ENCODE results near the gene RERE.
A peak's percentile ranks its signal among the peaks of the same experiment; 100 is the strongest.
"Not testable (repeated sequence)": the region's sequence is repeated elsewhere in the genome, so short reads cannot be mapped to it uniquely, and the experiment has no call there.

The RERE gene

DNA sequence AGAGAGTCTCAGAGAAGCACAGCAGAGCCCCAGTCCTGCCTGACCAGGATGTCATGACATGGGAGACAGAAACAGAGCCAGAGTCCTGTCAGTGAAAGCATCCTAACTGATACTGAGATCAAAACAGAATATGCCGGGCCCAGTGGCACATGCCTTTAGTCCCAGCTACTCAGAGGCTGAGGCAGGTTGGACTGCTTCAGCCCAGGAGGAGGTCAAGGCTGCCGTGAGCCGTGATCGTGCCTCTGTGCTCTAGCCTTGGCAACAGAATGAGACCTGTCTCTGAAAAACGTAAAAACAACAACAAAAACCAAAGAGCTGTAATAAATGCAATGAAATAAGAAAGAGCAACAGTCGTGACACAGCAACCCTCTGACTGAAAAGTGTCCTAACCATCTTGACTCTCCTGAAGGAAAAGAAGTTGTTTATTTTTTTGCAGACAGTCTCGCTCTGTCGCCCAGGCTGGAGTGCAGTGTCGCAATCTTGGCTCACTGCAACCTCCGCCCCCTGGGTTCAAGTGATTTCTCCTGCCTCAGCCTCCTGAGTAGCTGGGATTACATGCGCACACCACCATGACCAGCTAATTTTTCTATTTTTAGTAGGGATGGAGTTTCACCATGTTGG lies 310.3 kb downstream of the RERE start:
- H4K8ac ChIP-seq (ENCODE audit: low read depth, low read length), result no peak overlapping the region
- H3K4ac ChIP-seq (ENCODE audit: low read depth, low read length), result no peak overlapping the region
- no CpG with 5 or more reads among the region's 11 CpGs for WGBS (ENCODE audit: extremely low coverage, insufficient coverage, insufficient read length)
- no peak overlapping the region for H3K4me2 ChIP-seq (ENCODE audit: low read length)
- no peaks in the 10 kb centered on the region for H3K27me3 ChIP-seq (ENCODE audit: insufficient read depth, low read length)
- no peak overlapping the region for H2BK12ac ChIP-seq (ENCODE audit: low read length)
- H4K91ac ChIP-seq (ENCODE audit: low read depth, low read length), result no peak overlapping the region
- H2BK5ac ChIP-seq (ENCODE audit: low read depth, low read length, poor library complexity), result no peak overlapping the region
- H3K27ac ChIP-seq (ENCODE audit: low read depth, low read length), result no peak overlapping the region
- H2AFZ ChIP-seq (ENCODE audit: insufficient read depth, low read length, poor library complexity), result no peak overlapping the region
- H3K9ac ChIP-seq (ENCODE audit: low read length), result no peak overlapping the region
- no peak overlapping the region for H4K12ac ChIP-seq (ENCODE audit: low read depth, low read length)
- no peaks in the 10 kb centered on the region for H3K79me2 ChIP-seq (ENCODE audit: control insufficient read depth, insufficient read depth, low read length, poor library complexity)
- H2AK5ac ChIP-seq (ENCODE audit: low read length), result no peak overlapping the region
- H3K18ac ChIP-seq (ENCODE audit: low read length), result no peak overlapping the region
- peaks cover 0 to 2% of the 10 kb centered on the region in 2 experiments for H3K36me3 ChIP-seq (ENCODE audit: control insufficient read depth in 1 of 2, insufficient read depth in 2 of 2, low read length in 2 of 2)
- peak in 1 of 2 donors; percentile 33 for DNase-seq
- H3K9me3 ChIP-seq (ENCODE audit: insufficient read depth, low read depth, low read length), result no peaks in the 10 kb centered on the region
- no peak overlapping the region for H3K4me3 ChIP-seq (ENCODE audit: low read depth, low read length)
- no peak overlapping the region for H2BK120ac ChIP-seq (ENCODE audit: insufficient read depth, low read length, poor library complexity)
- no peak overlapping the region for H3K23ac ChIP-seq (ENCODE audit: low read length)
- H3K14ac ChIP-seq (ENCODE audit: low read length), result no peak overlapping the region
- no peaks in the 10 kb centered on the region for H3K4me1 ChIP-seq (ENCODE audit: control insufficient read depth in 1 of 2, insufficient read depth in 2 of 2, low read length in 2 of 2)
- no peaks in the 10 kb centered on the region for H3K79me1 ChIP-seq (ENCODE audit: low read length)

DNA sequence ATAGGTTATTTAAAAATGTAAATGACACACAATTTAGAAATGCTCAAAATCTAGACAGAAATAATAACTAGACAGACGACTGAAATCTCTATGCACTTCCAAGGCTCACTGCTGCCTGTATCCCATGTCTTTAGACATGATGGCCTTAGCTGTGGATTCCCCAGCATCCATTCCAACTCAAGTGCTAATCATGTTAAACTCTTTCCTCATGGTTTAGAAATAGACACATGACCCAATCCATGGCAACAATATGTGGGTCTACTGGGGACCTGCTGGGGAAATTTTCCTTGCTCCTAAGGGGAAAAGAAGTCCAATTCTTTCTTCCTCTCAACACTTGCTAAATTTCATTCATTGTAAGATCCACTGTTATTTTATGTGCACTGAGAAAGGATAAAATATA lies 311.0 kb downstream of the RERE start:
- Histone ChIP-seq H2BK120ac (ENCODE audit: insufficient read depth, low read length, poor library complexity) (no peak overlapping the region), H2BK12ac (ENCODE audit: low read length) (no peak overlapping the region), H3K36me3 (ENCODE audit: control insufficient read depth in 1 of 2, insufficient read depth in 2 of 2, low read length in 2 of 2) (peaks cover 0 to 2% of the 10 kb centered on the region in 2 experiments), H4K12ac (ENCODE audit: low read depth, low read length) (no peak overlapping the region), H2AFZ (ENCODE audit: insufficient read depth, low read length, poor library complexity) (no peak overlapping the region), H3K23ac (ENCODE audit: low read length) (no peak overlapping the region), H3K4me3 (ENCODE audit: low read depth, low read length) (no peak overlapping the region), H3K18ac (ENCODE audit: low read length) (no peak overlapping the region), H2AK5ac (ENCODE audit: low read length) (no peak overlapping the region), H3K27me3 (ENCODE audit: insufficient read depth, low read length) (no peaks in the 10 kb centered on the region), H3K4me2 (ENCODE audit: low read length) (no peak overlapping the region), H3K14ac (ENCODE audit: low read length) (no peak overlapping the region), H3K27ac (ENCODE audit: low read depth, low read length) (no peak overlapping the region), H3K4me1 (ENCODE audit: control insufficient read depth in 1 of 2, insufficient read depth in 2 of 2, low read length in 2 of 2) (no peaks in the 10 kb centered on the region), H3K79me2 (ENCODE audit: control insufficient read depth, insufficient read depth, low read length, poor library complexity) (no peaks in the 10 kb centered on the region), H3K9ac (ENCODE audit: low read length) (no peak overlapping the region), H3K79me1 (ENCODE audit: low read length) (no peaks in the 10 kb centered on the region), H4K91ac (ENCODE audit: low read depth, low read length) (no peak overlapping the region), H3K4ac (ENCODE audit: low read depth, low read length) (no peak overlapping the region), H2BK5ac (ENCODE audit: low read depth, low read length, poor library complexity) (no peak overlapping the region), H4K8ac (ENCODE audit: low read depth, low read length) (no peak overlapping the region), H3K9me3 (ENCODE audit: insufficient read depth, low read depth, low read length) (no peaks in the 10 kb centered on the region)
- no peak for DNase-seq
- no CpG with 5 or more reads among the region's 1 CpG for WGBS (ENCODE audit: extremely low coverage, insufficient coverage, insufficient read length)

DNA sequence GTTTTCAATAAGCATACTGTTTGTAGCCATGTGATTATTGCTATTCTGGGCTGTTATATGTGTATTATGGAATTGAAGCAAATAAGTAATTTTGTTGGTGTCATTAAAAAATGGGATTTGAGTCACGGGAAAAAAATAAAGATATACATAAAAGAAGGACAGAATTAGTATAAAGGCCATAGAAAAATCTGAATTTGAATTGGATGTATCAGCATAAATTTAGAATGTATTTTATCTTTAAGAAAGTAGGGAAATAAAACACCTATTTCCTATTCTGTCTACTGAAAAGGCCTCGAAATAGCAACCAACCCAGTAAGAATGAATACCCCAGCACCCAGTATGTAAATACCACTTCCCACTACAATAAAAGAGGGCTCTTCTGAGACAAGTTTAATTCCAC lies 313.6 kb downstream of the RERE start:
- H2BK5ac ChIP-seq (ENCODE audit: low read depth, low read length, poor library complexity), result no peak overlapping the region

DNA sequence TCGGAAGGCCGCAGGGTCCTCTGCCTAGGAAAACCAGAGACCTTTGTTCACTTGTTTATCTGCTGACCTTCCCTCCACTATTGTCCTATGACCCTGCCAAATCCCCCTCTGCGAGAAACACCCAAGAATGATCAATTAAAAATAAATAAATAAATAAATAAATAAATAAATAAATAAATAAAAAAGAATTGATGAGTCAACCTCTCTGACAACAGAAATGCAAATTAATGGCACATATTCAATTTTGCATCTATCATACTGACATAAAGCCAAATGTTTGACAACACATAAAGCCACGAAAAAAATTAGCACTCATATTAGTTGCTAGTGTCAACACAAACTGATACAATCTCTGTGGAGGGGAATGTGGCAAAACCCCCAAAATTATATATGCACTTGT lies 314.5 kb downstream of the RERE start:
- H3K4me3 ChIP-seq (ENCODE audit: low read depth, low read length); H2BK12ac ChIP-seq (ENCODE audit: low read length); H3K9me3 ChIP-seq (ENCODE audit: insufficient read depth, low read depth, low read length); H3K9ac ChIP-seq (ENCODE audit: low read length); H3K18ac ChIP-seq (ENCODE audit: low read length); H3K14ac ChIP-seq (ENCODE audit: low read length); H3K4ac ChIP-seq (ENCODE audit: low read depth, low read length); H2AFZ ChIP-seq (ENCODE audit: insufficient read depth, low read length, poor library complexity); H2BK120ac ChIP-seq (ENCODE audit: insufficient read depth, low read length, poor library complexity); H3K23ac ChIP-seq (ENCODE audit: low read length); H4K91ac ChIP-seq (ENCODE audit: low read depth, low read length); H4K12ac ChIP-seq (ENCODE audit: low read depth, low read length); H2BK5ac ChIP-seq (ENCODE audit: low read depth, low read length, poor library complexity); H3K27ac ChIP-seq (ENCODE audit: low read depth, low read length); H2AK5ac ChIP-seq (ENCODE audit: low read length); H4K8ac ChIP-seq (ENCODE audit: low read depth, low read length); H3K27me3 ChIP-seq (ENCODE audit: insufficient read depth, low read length); H3K36me3 ChIP-seq (ENCODE audit: control insufficient read depth in 1 of 2, insufficient read depth in 2 of 2, low read length in 2 of 2); H3K4me2 ChIP-seq (ENCODE audit: low read length); DNase-seq; H3K4me1 ChIP-seq (ENCODE audit: control insufficient read depth in 1 of 2, insufficient read depth in 2 of 2, low read length in 2 of 2); H3K79me1 ChIP-seq (ENCODE audit: low read length); H3K79me2 ChIP-seq (ENCODE audit: control insufficient read depth, insufficient read depth, low read length, poor library complexity): not testable (repeated sequence)
- no CpG with 5 or more reads among the region's 4 CpGs for WGBS (ENCODE audit: extremely low coverage, insufficient coverage, insufficient read length)

More for the DNA sequence above, 313.6 kb downstream of the RERE start:
- Histone ChIP-seq H3K4me3 (ENCODE audit: low read depth, low read length) (no peak overlapping the region), H2BK120ac (ENCODE audit: insufficient read depth, low read length, poor library complexity) (no peak overlapping the region), H3K79me1 (ENCODE audit: low read length) (no peaks in the 10 kb centered on the region), H3K4ac (ENCODE audit: low read depth, low read length) (no peak overlapping the region), H2AFZ (ENCODE audit: insufficient read depth, low read length, poor library complexity) (no peak overlapping the region), H3K4me2 (ENCODE audit: low read length) (no peak overlapping the region), H3K36me3 (ENCODE audit: control insufficient read depth in 1 of 2, insufficient read depth in 2 of 2, low read length in 2 of 2) (peaks cover 0 to 1% of the 10 kb centered on the region in 2 experiments), H4K12ac (ENCODE audit: low read depth, low read length) (no peak overlapping the region), H2AK5ac (ENCODE audit: low read length) (no peak overlapping the region), H4K91ac (ENCODE audit: low read depth, low read length) (no peak overlapping the region), H3K9me3 (ENCODE audit: insufficient read depth, low read depth, low read length) (no peaks in the 10 kb centered on the region), H3K14ac (ENCODE audit: low read length) (no peak overlapping the region), H3K23ac (ENCODE audit: low read length) (no peak overlapping the region), H3K4me1 (ENCODE audit: control insufficient read depth in 1 of 2, insufficient read depth in 2 of 2, low read length in 2 of 2) (no peaks in the 10 kb centered on the region), H3K9ac (ENCODE audit: low read length) (no peak overlapping the region), H2BK12ac (ENCODE audit: low read length) (no peak overlapping the region), H3K27ac (ENCODE audit: low read depth, low read length) (no peak overlapping the region), H4K8ac (ENCODE audit: low read depth, low read length) (no peak overlapping the region), H3K79me2 (ENCODE audit: control insufficient read depth, insufficient read depth, low read length, poor library complexity) (no peaks in the 10 kb centered on the region), H3K18ac (ENCODE audit: low read length) (no peak overlapping the region), H3K27me3 (ENCODE audit: insufficient read depth, low read length) (no peaks in the 10 kb centered on the region)
- DNase-seq, result no peak
- no CpG with 5 or more reads among the region's 2 CpGs for WGBS (ENCODE audit: extremely low coverage, insufficient coverage, insufficient read length)
